HL-60 (cell line): ENCODE data around the gene POLR1H.

Experiments used
- CTCF ChIP-seq: IDR thresholded peaks from one replicate; pipeline ENCODE4 v1.5.1; 2011; ENCODE audit warnings: low read length, control low read depth, inconsistent platforms; ENCODE audit not compliant: insufficient read depth
- POLR2AphosphoS5 ChIP-seq: IDR thresholded peaks from 2 replicates; pipeline ENCODE4 v1.6.1; 2012; ENCODE audit warnings: low read depth
- TF ChIP-seq, protein P1 (sequence below): IDR thresholded peaks from 2 replicates; pipeline ENCODE4 v1.6.1; 2012; ENCODE audit warnings: low read depth; ENCODE audit not compliant: insufficient replicate concordance

DNA sequence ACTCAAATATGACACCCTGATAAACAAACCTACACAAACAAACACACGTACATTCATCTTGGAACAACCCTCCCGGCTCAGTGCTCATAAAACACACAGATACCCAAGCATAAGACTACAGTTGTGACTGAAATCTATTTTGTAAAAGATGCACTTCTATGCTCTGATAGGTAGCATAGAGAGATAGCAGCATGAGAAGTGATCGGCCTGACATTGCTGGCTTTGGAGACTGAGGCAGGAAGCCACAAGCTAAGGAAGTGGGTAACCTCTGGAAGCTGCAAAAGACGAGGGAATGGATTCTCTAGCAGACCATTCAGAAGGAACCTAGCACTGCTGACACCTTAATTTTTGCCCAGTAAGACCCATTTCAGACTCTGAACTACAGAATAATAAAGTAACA is 16.2 kb downstream of the POLR1H start:
- TF ChIP-seq CTCF (no peak), POLR2AphosphoS5 (no peak)
- TF ChIP-seq, protein P1, sequence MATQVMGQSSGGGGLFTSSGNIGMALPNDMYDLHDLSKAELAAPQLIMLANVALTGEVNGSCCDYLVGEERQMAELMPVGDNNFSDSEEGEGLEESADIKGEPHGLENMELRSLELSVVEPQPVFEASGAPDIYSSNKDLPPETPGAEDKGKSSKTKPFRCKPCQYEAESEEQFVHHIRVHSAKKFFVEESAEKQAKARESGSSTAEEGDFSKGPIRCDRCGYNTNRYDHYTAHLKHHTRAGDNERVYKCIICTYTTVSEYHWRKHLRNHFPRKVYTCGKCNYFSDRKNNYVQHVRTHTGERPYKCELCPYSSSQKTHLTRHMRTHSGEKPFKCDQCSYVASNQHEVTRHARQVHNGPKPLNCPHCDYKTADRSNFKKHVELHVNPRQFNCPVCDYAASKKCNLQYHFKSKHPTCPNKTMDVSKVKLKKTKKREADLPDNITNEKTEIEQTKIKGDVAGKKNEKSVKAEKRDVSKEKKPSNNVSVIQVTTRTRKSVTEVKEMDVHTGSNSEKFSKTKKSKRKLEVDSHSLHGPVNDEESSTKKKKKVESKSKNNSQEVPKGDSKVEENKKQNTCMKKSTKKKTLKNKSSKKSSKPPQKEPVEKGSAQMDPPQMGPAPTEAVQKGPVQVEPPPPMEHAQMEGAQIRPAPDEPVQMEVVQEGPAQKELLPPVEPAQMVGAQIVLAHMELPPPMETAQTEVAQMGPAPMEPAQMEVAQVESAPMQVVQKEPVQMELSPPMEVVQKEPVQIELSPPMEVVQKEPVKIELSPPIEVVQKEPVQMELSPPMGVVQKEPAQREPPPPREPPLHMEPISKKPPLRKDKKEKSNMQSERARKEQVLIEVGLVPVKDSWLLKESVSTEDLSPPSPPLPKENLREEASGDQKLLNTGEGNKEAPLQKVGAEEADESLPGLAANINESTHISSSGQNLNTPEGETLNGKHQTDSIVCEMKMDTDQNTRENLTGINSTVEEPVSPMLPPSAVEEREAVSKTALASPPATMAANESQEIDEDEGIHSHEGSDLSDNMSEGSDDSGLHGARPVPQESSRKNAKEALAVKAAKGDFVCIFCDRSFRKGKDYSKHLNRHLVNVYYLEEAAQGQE, result no peak
